ENCODE measurements around the gene APP.

APP gene

DNA sequence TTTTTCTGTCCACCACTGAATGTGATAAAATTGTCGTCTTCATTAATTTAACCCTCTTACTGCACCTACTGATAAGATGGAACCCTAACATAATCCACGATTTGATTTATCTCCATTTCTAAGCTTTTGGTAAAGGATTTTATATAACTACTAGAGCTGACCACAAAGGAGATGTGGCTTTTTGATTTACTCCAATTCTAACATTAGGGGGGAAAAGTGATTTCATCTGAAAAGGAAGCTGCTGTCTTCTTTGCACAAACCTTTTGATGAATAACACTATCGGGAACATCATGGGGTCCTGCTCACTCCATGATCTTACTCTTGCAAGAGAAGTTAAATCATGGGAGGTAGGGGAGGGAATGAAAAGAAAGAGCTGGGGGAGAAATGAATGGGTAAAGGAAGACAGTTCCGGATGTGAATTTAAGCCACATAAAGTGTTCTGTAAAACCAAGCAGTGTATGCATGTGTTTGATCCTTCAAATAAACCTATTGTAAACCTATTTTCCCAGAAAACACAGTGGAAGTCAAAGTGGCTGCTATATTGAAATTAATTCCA is 274.0 kb downstream of the APP start:
- Histone ChIP-seq H3K4me2 (ENCODE audit: low read depth, low read length) (no peak overlapping the region), H3K9ac (ENCODE audit: low read length) (no peak overlapping the region), H3K27ac (ENCODE audit: low read length) (no peak overlapping the region), H3K36me3 (replicated peaks; ENCODE audit: insufficient read depth, low read length) (no peaks in the 10 kb centered on the region), H3K4me3 (ENCODE audit: low read length) (no peak overlapping the region), H3K27me3 (replicated peaks; ENCODE audit: insufficient read depth, low read length) (no peaks in the 10 kb centered on the region), H3F3A (ENCODE audit: insufficient read depth, low read length) (no peaks in the 10 kb centered on the region), H3K79me2 (ENCODE audit: low read length) (no peaks in the 10 kb centered on the region), H2AFZ (ENCODE audit: low read length) (no peak overlapping the region), H3K9me2 (replicated peaks; ENCODE audit: insufficient read depth, low read length) (no peaks in the 10 kb centered on the region), H3K4me1 (ENCODE audit: low read length) (no peaks in the 10 kb centered on the region), H3K9me3 (replicated peaks; ENCODE audit: insufficient read depth, low read length) (no peaks in the 10 kb centered on the region), H4K20me1 (ENCODE audit: insufficient read depth, low read length) (no peaks in the 10 kb centered on the region)
- DNase-seq, result no peak
- TF ChIP-seq, protein P1, sequence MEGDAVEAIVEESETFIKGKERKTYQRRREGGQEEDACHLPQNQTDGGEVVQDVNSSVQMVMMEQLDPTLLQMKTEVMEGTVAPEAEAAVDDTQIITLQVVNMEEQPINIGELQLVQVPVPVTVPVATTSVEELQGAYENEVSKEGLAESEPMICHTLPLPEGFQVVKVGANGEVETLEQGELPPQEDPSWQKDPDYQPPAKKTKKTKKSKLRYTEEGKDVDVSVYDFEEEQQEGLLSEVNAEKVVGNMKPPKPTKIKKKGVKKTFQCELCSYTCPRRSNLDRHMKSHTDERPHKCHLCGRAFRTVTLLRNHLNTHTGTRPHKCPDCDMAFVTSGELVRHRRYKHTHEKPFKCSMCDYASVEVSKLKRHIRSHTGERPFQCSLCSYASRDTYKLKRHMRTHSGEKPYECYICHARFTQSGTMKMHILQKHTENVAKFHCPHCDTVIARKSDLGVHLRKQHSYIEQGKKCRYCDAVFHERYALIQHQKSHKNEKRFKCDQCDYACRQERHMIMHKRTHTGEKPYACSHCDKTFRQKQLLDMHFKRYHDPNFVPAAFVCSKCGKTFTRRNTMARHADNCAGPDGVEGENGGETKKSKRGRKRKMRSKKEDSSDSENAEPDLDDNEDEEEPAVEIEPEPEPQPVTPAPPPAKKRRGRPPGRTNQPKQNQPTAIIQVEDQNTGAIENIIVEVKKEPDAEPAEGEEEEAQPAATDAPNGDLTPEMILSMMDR (IDR thresholded peaks at IDR 0.05; ENCODE audit: low read length), result no peak
- TF ChIP-seq EZH2 (optimal IDR thresholded peaks at IDR 0.05; ENCODE audit: low read depth, low read length) (no peak), EZH2phosphoT487 (IDR thresholded peaks at IDR 0.05; ENCODE audit: low read length) (no peak)

DNA sequence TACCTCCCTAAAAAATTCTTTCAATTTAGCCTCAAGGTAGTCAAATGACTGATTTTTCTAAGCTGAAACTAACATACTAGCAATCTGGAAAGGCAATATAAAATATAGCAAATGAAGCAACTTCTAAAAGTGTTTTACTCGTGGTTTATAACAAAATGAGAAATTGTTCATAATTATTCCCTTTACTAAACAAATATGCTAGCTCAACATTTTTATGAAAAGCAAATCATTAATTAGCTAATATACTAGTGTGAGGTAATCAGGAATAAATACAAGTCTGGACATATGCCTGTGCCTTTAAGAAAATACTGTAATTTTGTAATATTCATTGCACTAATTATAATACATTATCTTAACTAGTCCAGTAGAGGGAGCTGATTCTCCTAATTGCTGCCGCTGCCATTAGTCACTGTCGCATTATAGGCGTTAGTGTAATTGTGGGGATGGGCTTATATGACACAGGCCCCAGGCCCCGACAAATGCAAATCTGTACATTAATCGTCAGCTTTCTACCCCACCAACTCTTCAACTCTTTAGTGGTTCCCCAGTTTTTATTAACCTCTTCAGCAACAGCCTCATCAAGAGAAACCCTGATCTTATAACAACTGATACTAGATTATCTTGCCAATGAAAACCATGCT is 274.9 kb downstream of the APP start:
- Histone ChIP-seq H3K27me3 (replicated peaks; ENCODE audit: insufficient read depth, low read length) (no peaks in the 10 kb centered on the region), H3K36me3 (replicated peaks; ENCODE audit: insufficient read depth, low read length) (no peaks in the 10 kb centered on the region), H3K27ac (ENCODE audit: low read length) (no peak overlapping the region), H3F3A (ENCODE audit: insufficient read depth, low read length) (no peaks in the 10 kb centered on the region), H3K9ac (ENCODE audit: low read length) (no peak overlapping the region), H3K79me2 (ENCODE audit: low read length) (no peaks in the 10 kb centered on the region), H3K4me2 (ENCODE audit: low read depth, low read length) (no peak overlapping the region), H2AFZ (ENCODE audit: low read length) (no peak overlapping the region), H3K4me3 (ENCODE audit: low read length) (no peak overlapping the region), H3K9me3 (replicated peaks; ENCODE audit: insufficient read depth, low read length) (no peaks in the 10 kb centered on the region), H4K20me1 (ENCODE audit: insufficient read depth, low read length) (no peaks in the 10 kb centered on the region), H3K4me1 (ENCODE audit: low read length) (no peaks in the 10 kb centered on the region), H3K9me2 (replicated peaks; ENCODE audit: insufficient read depth, low read length) (no peaks in the 10 kb centered on the region)
- peak; percentile 55 for DNase-seq
- TF ChIP-seq, protein P1 (IDR thresholded peaks at IDR 0.05; ENCODE audit: low read length), result peak; percentile 61
- no peak for TF ChIP-seq EZH2phosphoT487 (IDR thresholded peaks at IDR 0.05; ENCODE audit: low read length)

DNA sequence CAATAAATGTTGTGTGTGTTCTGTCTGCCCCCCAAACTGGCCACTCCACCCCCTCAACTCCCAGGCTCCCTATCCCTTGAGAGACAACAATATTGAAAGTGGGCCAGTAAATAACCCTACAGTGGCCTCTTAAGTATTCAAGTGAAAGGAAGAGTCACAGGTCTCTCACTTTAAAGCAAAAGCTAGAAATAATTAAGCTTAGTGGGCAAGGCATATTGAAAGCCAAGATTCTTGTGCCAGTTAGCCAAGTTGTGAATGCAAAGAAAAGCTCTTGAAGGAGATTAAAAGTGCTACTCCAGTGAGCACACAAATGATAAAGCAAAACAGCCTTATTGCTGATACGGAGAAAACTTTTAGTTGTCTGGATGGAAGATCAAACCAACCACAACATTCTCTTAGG is 277.4 kb downstream of the APP start:
- no peak overlapping the region for H3K9ac ChIP-seq (ENCODE audit: low read length)
- no peaks in the 10 kb centered on the region for H3K79me2 ChIP-seq (ENCODE audit: low read length)
- no peaks in the 10 kb centered on the region for H3K9me3 ChIP-seq (replicated peaks; ENCODE audit: insufficient read depth, low read length)
- H2AFZ ChIP-seq (ENCODE audit: low read length), result no peak overlapping the region
- H3K27ac ChIP-seq (ENCODE audit: low read length), result no peak overlapping the region
- H3K4me2 ChIP-seq (ENCODE audit: low read depth, low read length), result no peak overlapping the region
- no peak for DNase-seq
- H3F3A ChIP-seq (ENCODE audit: insufficient read depth, low read length), result no peaks in the 10 kb centered on the region
- H4K20me1 ChIP-seq (ENCODE audit: insufficient read depth, low read length), result no peaks in the 10 kb centered on the region
- TF ChIP-seq EZH2phosphoT487 (IDR thresholded peaks at IDR 0.05; ENCODE audit: low read length), result no peak
- H3K27me3 ChIP-seq (replicated peaks; ENCODE audit: insufficient read depth, low read length), result no peaks in the 10 kb centered on the region
- H3K4me1 ChIP-seq (ENCODE audit: low read length), result no peaks in the 10 kb centered on the region
- no peaks in the 10 kb centered on the region for H3K9me2 ChIP-seq (replicated peaks; ENCODE audit: insufficient read depth, low read length)
- H3K4me3 ChIP-seq (ENCODE audit: low read length), result no peak overlapping the region
- no peaks in the 10 kb centered on the region for H3K36me3 ChIP-seq (replicated peaks; ENCODE audit: insufficient read depth, low read length)

DNA sequence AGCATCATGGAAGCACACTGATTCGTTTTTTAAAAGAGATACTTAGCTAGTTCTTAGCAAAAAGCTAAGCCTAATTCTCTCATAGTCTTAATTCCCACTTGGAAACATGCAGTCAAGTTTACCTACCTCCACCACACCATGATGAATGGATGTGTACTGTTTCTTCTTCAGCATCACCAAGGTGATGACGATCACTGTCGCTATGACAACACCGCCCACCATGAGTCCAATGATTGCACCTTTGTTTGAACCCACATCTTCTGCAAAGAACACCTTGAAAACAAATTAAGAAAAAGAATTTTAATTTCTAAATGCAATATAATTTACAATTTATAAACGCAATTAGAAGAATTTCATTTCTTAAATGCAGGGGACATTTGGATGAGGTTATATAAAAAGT is 279.0 kb downstream of the APP start:
- Histone ChIP-seq H3K9ac (ENCODE audit: low read length) (no peak overlapping the region), H3K9me2 (replicated peaks; ENCODE audit: insufficient read depth, low read length) (no peaks in the 10 kb centered on the region), H3K9me3 (replicated peaks; ENCODE audit: insufficient read depth, low read length) (no peaks in the 10 kb centered on the region), H3K4me1 (ENCODE audit: low read length) (no peaks in the 10 kb centered on the region), H3K4me3 (ENCODE audit: low read length) (no peak overlapping the region), H3K4me2 (ENCODE audit: low read depth, low read length) (no peak overlapping the region), H2AFZ (ENCODE audit: low read length) (no peak overlapping the region), H3K79me2 (ENCODE audit: low read length) (no peaks in the 10 kb centered on the region), H3K36me3 (replicated peaks; ENCODE audit: insufficient read depth, low read length) (no peaks in the 10 kb centered on the region), H3K27ac (ENCODE audit: low read length) (no peak overlapping the region), H4K20me1 (ENCODE audit: insufficient read depth, low read length) (no peaks in the 10 kb centered on the region), H3K27me3 (replicated peaks; ENCODE audit: insufficient read depth, low read length) (no peaks in the 10 kb centered on the region), H3F3A (ENCODE audit: insufficient read depth, low read length) (no peaks in the 10 kb centered on the region)
- no peak for DNase-seq
- no peak for TF ChIP-seq EZH2phosphoT487 (IDR thresholded peaks at IDR 0.05; ENCODE audit: low read length)
- TF ChIP-seq, protein P1 (IDR thresholded peaks at IDR 0.05; ENCODE audit: low read length), result no peak
- no peak for TF ChIP-seq EZH2 (optimal IDR thresholded peaks at IDR 0.05; ENCODE audit: low read depth, low read length)
